ENCODE measurements around the gene NKPD1.
A peak's percentile ranks its signal among the peaks of the same experiment; 100 is the strongest.
"Not testable (repeated sequence)": the region's sequence is repeated elsewhere in the genome, so short reads cannot be mapped to it uniquely, and the experiment has no call there.

NKPD1 gene

GRCh38 chr19:45139286-45140143 lies 21.3 kb downstream of the NKPD1 start:
- DNase-seq = no peak

- DNase-seq = no peak
Observed at GRCh38 chr19:45138303-45138751, 22.5 kb downstream of the NKPD1 start.

GRCh38 chr19:45137179-45137761 lies 23.5 kb downstream of the NKPD1 start:
- no peak for DNase-seq

- DNase-seq = no peak
Observed at GRCh38 chr19:45136507-45137178, 24.1 kb downstream of the NKPD1 start.

- DNase-seq = no peak
Observed at GRCh38 chr19:45135176-45135885, 25.5 kb downstream of the NKPD1 start.

GRCh38 chr19:45133661-45134060 lies 27.1 kb downstream of the NKPD1 start:
- DNase-seq = no peak

GRCh38 chr19:45130888-45131615 lies 29.7 kb downstream of the NKPD1 start:
- DNase-seq = no peak

GRCh38 chr19:45130236-45130635 lies 30.5 kb downstream of the NKPD1 start:
- no peak for DNase-seq

- DNase-seq = no peak
Observed at GRCh38 chr19:45128806-45129205, 32.0 kb downstream of the NKPD1 start.

GRCh38 chr19:45128146-45128545 lies 32.6 kb downstream of the NKPD1 start:
- DNase-seq = no peak

- no peak for DNase-seq
Observed at GRCh38 chr19:45126654-45127053, 34.1 kb downstream of the NKPD1 start.

- peak; percentile 72 for DNase-seq
Observed at GRCh38 chr19:45125975-45126493, 34.7 kb downstream of the NKPD1 start.

- DNase-seq = no peak
Observed at GRCh38 chr19:45125360-45125759, 35.4 kb downstream of the NKPD1 start.

- no peak for DNase-seq
Observed at GRCh38 chr19:45124021-45124420, 36.8 kb downstream of the NKPD1 start.

GRCh38 chr19:45123440-45123850 lies 37.3 kb downstream of the NKPD1 start:
- no peak for DNase-seq

GRCh38 chr19:45122832-45123231 lies 38.0 kb downstream of the NKPD1 start:
- no peak for DNase-seq

- DNase-seq = no peak
Observed at GRCh38 chr19:45121827-45122345, 38.9 kb downstream of the NKPD1 start.

- DNase-seq = no peak
Observed at GRCh38 chr19:45119582-45119981, 41.2 kb downstream of the NKPD1 start.

- not testable (repeated sequence) for DNase-seq
Observed at GRCh38 chr19:45118591-45119355, 42.0 kb downstream of the NKPD1 start.

GRCh38 chr19:45118106-45118505 lies 42.7 kb downstream of the NKPD1 start:
- no peak for DNase-seq

GRCh38 chr19:45117671-45118070 lies 43.1 kb downstream of the NKPD1 start:
- DNase-seq = no peak
